Lower leg skin (tissue), 4 donors: ENCODE measurements around the gene C17orf58. TPM values are rescaled to one million over a fixed set of nuclear protein-coding genes. Genes with fewer than 3 reads are reported as not detected.

ENCODE experiments used
- DNase-seq, 2 donors: peaks; one replicate each; pipeline ENCODE4 v3.0.0-alpha.2; 2019; ENCODE audit warnings: low spot score in 2 of 2
- H3K4me3 ChIP-seq: fragments of 200-600 bp; sonication (generic); 2 replicates; pipeline ENCODE4 v1.5.1; 2017; ENCODE audit warnings: mild to moderate bottlenecking, low read depth; ENCODE audit not compliant: poor library complexity, severe bottlenecking
- POLR2A ChIP-seq, 2 donors: fragments of 450-650 bp; IDR thresholded peaks; one replicate each; pipeline ENCODE4 v1.6.1; 2016 to 2017; ENCODE audit warnings: antibody characterized with exemption in 2 of 2, mild to moderate bottlenecking in 1 of 2, moderate library complexity in 1 of 2
- WGBS, 2 donors: methylation state at CpG; one replicate each; pipeline ENCODE4 v1.1.5; 2018; 5-methylcytosine and 5-hydroxymethylcytosine counted together
- intact Hi-C: fragments of 100-400 bp; cut with DNase I; formaldehyde crosslinking; loops from one replicate; pipeline ENCODE4 v1.15.0; 2023; ENCODE audit warnings: low total_unique reads
- total RNA-seq, 4 donors: library from RNA; depleted of rRNA; stranded (reverse); fragments of >200 nt; gene quantifications; one replicate each; pipeline ENCODE4 v1.1.0, GENCODE V29; 2016
- TF ChIP-seq, protein P1 (sequence below), 3 donors: fragments of 450-650 bp; IDR thresholded peaks; one replicate each; pipeline ENCODE4 v1.5.1; 2016; ENCODE audit warnings: antibody characterized with exemption in 3 of 3, mild to moderate bottlenecking in 3 of 3, moderate library complexity in 2 of 3

C17orf58 gene
- total RNA-seq, 4 donors from 2014 or later = 4.8 to 9.8 (median 6.8) TPM

DNA sequence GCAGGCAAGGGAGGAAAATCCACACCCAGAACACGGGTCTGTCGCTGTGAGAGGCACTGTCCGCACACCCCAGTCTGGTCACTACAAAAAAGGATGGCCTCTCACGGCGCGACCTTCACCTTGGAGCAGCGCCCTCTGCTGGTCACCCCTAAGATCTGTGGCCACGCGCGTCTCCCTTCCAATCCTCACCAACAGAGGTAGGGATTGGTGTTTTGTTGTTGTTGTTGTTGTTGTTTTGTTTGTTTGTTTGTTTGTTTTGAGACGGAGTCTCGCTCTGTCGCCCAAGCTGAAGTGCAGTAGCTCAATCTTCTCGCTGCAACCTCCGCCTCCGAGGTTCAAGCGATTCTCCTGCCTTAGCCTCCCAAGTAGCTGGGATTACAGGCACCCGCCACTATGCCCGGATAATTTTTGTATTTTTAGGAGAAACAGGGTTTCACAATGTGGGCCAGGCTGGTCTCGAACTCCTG is 15.0 kb upstream of the C17orf58 start:
- H3K4me3 ChIP-seq = no peak overlapping the region
- intact Hi-C loops = no loop called here
- DNase-seq = peak in 1 of 2 donors; percentile 25
- WGBS, 2 donors = 51 to 54% methylated on average over 19 to 20 of the region's 20 CpGs
- TF ChIP-seq POLR2A (IDR thresholded peaks at IDR 0.05) = no peak
- TF ChIP-seq, protein P1, sequence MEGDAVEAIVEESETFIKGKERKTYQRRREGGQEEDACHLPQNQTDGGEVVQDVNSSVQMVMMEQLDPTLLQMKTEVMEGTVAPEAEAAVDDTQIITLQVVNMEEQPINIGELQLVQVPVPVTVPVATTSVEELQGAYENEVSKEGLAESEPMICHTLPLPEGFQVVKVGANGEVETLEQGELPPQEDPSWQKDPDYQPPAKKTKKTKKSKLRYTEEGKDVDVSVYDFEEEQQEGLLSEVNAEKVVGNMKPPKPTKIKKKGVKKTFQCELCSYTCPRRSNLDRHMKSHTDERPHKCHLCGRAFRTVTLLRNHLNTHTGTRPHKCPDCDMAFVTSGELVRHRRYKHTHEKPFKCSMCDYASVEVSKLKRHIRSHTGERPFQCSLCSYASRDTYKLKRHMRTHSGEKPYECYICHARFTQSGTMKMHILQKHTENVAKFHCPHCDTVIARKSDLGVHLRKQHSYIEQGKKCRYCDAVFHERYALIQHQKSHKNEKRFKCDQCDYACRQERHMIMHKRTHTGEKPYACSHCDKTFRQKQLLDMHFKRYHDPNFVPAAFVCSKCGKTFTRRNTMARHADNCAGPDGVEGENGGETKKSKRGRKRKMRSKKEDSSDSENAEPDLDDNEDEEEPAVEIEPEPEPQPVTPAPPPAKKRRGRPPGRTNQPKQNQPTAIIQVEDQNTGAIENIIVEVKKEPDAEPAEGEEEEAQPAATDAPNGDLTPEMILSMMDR (IDR thresholded peaks at IDR 0.05) = peak in 1 of 3 donors; percentile 46

DNA sequence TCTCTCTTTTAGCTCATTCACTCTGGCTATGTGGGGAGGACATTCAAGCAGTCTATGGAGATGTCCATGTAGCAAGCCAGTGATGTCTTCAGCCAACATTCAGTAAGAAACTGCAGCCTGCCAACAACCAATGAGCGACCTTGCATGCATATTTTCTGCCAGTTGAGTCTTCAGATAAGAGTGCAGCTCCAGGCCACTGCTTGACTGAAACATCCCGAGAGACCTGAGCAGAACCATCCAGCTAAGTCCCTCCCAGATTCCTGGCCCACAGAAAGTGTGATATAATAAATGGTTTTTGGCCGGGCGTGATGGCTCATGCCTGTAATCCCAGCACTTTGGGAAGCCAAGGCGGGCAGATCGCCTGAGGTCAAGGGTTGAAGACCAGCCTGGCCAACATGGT is 10.5 kb upstream of the C17orf58 start:
- DNase-seq = no peak

DNA sequence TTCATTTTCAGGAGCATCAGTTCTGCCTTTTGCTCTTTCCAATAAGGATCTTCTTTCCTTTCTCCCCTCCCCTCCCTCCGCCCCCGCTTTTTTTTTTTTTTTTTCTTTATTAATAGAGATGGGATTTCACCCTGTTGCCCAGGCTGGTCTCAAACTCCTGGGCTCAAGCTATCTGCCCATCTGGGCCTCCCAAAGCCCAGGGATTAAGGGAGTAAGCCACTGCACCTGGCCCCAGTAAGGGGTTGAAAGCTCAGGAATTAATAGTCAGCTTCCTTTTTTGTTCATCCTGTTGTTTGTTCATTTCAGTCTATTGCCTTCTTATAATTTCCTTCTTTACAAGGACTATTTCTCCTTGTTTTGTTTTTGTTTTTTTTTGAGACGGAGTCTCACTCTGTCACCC is 7.9 kb upstream of the C17orf58 start:
- no peak for DNase-seq
- intact Hi-C loops = loop anchor here (2.0 kb wide), 1 partner anchor 63 kb away; no protein-coding TSS in a partner anchor
- WGBS, 2 donors = 86 to 94% methylated on average over 3 of the region's 3 CpGs
- no peak overlapping the region for H3K4me3 ChIP-seq
- TF ChIP-seq, protein P1 (IDR thresholded peaks at IDR 0.05) = no peak
- TF ChIP-seq POLR2A (IDR thresholded peaks at IDR 0.05) = no peak

More for the DNA sequence above, 10.5 kb upstream of the C17orf58 start:
- TF ChIP-seq POLR2A (IDR thresholded peaks at IDR 0.05) = no peak
- TF ChIP-seq, protein P1 (IDR thresholded peaks at IDR 0.05) = no peak
- no peak overlapping the region for H3K4me3 ChIP-seq
- intact Hi-C loops = no loop called here
- 48 to 67% methylated on average over 6 of the region's 6 CpGs for WGBS, 2 donors

DNA sequence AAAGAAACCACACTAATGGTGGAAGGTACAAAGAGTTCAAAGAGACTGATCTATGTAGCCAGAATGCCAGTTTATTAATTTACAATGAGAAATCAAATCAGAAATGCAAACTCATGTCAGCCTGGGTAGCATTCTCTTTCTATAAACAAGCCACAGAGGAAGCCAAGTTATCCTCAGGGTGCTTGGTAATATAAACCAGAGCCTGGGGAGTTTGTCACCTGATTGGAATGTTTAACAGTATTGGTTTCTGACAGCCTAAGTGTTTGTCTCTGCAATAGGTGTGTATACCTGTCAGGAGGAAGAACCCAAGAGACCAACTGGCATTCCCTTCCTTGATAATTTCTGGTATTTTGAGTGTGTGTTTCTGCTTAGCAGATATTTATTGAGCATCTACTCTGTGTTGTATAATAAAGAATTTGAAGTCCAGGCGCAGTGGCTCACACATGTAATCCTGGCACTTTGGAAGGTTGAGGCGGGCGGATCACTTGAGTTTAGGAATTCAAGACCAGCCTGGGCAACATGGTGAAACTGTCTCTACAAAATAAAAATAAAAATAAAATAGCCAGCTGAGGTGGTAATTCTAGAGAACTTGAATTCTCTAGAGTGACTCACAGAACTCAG is 3.1 kb upstream of the C17orf58 start:
- TF ChIP-seq POLR2A (IDR thresholded peaks at IDR 0.05) = no peak
- TF ChIP-seq, protein P1 (IDR thresholded peaks at IDR 0.05) = no peak
- peak in 1 of 2 donors; percentile 74 for DNase-seq
- intact Hi-C loops = no loop called here
- H3K4me3 ChIP-seq = no peak overlapping the region
- WGBS, 2 donors = 81 to 89% methylated on average over 3 of the region's 3 CpGs

DNA sequence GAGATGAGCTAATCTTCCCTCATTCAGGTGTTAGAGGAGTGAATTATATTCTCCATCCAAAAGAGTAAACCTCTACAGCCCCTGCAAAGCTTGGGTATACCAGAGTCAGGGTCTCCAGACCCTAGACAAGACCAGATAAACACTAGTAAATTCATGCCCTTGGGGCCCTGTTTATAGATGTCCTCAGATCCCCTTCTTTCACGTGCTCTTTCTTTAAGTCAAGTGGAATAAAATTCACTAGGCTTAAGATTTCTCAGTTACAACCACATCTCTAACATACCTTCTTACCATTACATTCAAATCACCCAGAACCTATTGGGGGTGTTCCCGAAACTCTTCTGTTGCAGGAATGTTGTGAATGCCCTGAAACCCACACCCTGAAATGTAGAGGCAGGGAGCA is 2.2 kb upstream of the C17orf58 start:
- 81 to 84% methylated on average over 2 of the region's 2 CpGs for WGBS, 2 donors
- no peak for TF ChIP-seq POLR2A (IDR thresholded peaks at IDR 0.05)
- TF ChIP-seq, protein P1 (IDR thresholded peaks at IDR 0.05) = no peak
- no peak overlapping the region for H3K4me3 ChIP-seq
- no peak for DNase-seq
- intact Hi-C loops = no loop called here
